GM23338 (cell line): ENCODE data around the gene WFS1. TPM values are rescaled to one million over a fixed set of nuclear protein-coding genes. Genes with fewer than 3 reads are reported as not detected.
A peak's percentile ranks its signal among the peaks of the same experiment; 100 is the strongest.

Experiments
- ATAC-seq: fragments of 200-7000 bp; cut with Tn5 transposase; 3 replicates; pipeline ENCODE4 v1.9.1; 2020
- DNase-seq: peaks from one replicate; pipeline ENCODE4 v3.0.0-alpha.2; 2015; ENCODE audit warnings: low spot score
- H2AFZ ChIP-seq: fragments of 200-600 bp; sonication (generic); 2 replicates; pipeline ENCODE4 v1.8.0; 2016; ENCODE audit warnings: antibody characterized with exemption, mild to moderate bottlenecking, moderate library complexity
- H3F3A ChIP-seq: fragments of 200-600 bp; sonication (generic); replicated peaks from 2 replicates; pipeline ENCODE4 v1.8.0; 2017; ENCODE audit warnings: antibody characterized with exemption, mixed run types, low read depth
- H3K27ac ChIP-seq: fragments of 200-600 bp; sonication (generic); 2 replicates; pipeline ENCODE4 v1.6.1; 2016; ENCODE audit warnings: low read depth
- H3K27me3 ChIP-seq: fragments of 200-600 bp; sonication (generic); 2 replicates; pipeline ENCODE4 v1.8.0; 2016; ENCODE audit warnings: mild to moderate bottlenecking, mixed run types, moderate library complexity; ENCODE audit not compliant: insufficient read depth
- H3K36me3 ChIP-seq: fragments of 200-600 bp; sonication (generic); 2 replicates; pipeline ENCODE4 v1.8.0; 2016; ENCODE audit warnings: mild to moderate bottlenecking; ENCODE audit not compliant: insufficient read depth
- H3K4me1 ChIP-seq: fragments of 200-600 bp; sonication (generic); 2 replicates; pipeline ENCODE4 v1.8.0; 2016; ENCODE audit warnings: mild to moderate bottlenecking, moderate library complexity; ENCODE audit not compliant: insufficient read depth
- H3K4me2 ChIP-seq: fragments of 200-600 bp; sonication (generic); 2 replicates; pipeline ENCODE4 v1.7.1; 2017; ENCODE audit warnings: mixed run types
- H3K4me3 ChIP-seq: fragments of 200-600 bp; sonication (generic); 2 replicates; pipeline ENCODE4 v1.6.1; 2016; ENCODE audit warnings: mixed run types
- H3K79me2 ChIP-seq: fragments of 200-600 bp; sonication (generic); replicated peaks from 2 replicates; pipeline ENCODE4 v1.8.0; 2017; ENCODE audit warnings: mild to moderate bottlenecking; ENCODE audit not compliant: insufficient read depth
- H3K9me2 ChIP-seq: fragments of 200-600 bp; sonication (generic); 2 replicates; pipeline ENCODE4 v1.8.0; 2017; ENCODE audit not compliant: insufficient read depth
- H4K20me1 ChIP-seq: fragments of 200-600 bp; sonication (generic); replicated peaks from 2 replicates; pipeline ENCODE4 v1.8.0; 2017; ENCODE audit warnings: mild to moderate bottlenecking; ENCODE audit not compliant: insufficient read depth
- H3K27ac Mint-ChIP-seq: 2 replicates; pipeline ENCODE4 v1.8.0; 2020; ENCODE audit warnings: inconsistent platforms, mild to moderate bottlenecking, moderate library complexity, mixed read lengths
- H3K27me3 Mint-ChIP-seq: 3 replicates; pipeline ENCODE4 v1.8.0; 2022; ENCODE audit warnings: low read depth, mild to moderate bottlenecking, moderate library complexity, mixed read lengths, inconsistent platforms; ENCODE audit not compliant: insufficient read depth, poor library complexity
- H3K36me3 Mint-ChIP-seq: 3 replicates; pipeline ENCODE4 v1.8.0; 2021; ENCODE audit warnings: low read depth, mild to moderate bottlenecking, inconsistent platforms, moderate library complexity, mixed read lengths
- H3K4me1 Mint-ChIP-seq: 3 replicates; pipeline ENCODE4 v1.8.0; 2020; ENCODE audit warnings: mild to moderate bottlenecking, inconsistent platforms, mixed read lengths
- H3K4me3 Mint-ChIP-seq: 3 replicates; pipeline ENCODE4 v1.8.0; 2021; ENCODE audit warnings: moderate library complexity, mild to moderate bottlenecking, inconsistent platforms, mixed read lengths
- H3K9me3 Mint-ChIP-seq: 3 replicates; pipeline ENCODE4 v1.8.0; 2020; ENCODE audit warnings: moderate library complexity, mild to moderate bottlenecking, inconsistent platforms, mixed read lengths
- CREB1 ChIP-seq: fragments of 250-450 bp; sonication (Bioruptor Pico); IDR thresholded peaks from 2 replicates; pipeline ENCODE4 v1.5.0; 2020; ENCODE audit warnings: low read depth, mild to moderate bottlenecking, moderate library complexity
- EZH2 ChIP-seq: fragments of 200-600 bp; sonication (generic); IDR thresholded peaks from one replicate; pipeline ENCODE4 v1.8.0; 2017; ENCODE audit warnings: antibody characterized with exemption, mild to moderate bottlenecking, low read depth; ENCODE audit not compliant: unreplicated experiment
- EZH2phosphoT487 ChIP-seq: fragments of 200-600 bp; sonication (generic); IDR thresholded peaks from one replicate; pipeline ENCODE4 v1.8.1; 2018; ENCODE audit warnings: antibody characterized with exemption; ENCODE audit not compliant: unreplicated experiment
- NANOG ChIP-seq: IDR thresholded peaks from 2 replicates; pipeline ENCODE4 v1.6.1; 2016; ENCODE audit warnings: antibody characterized with exemption, borderline replicate concordance
- POLR2AphosphoS5 ChIP-seq: IDR thresholded peaks from 2 replicates; pipeline ENCODE4 v1.6.1; 2016; ENCODE audit warnings: antibody characterized with exemption, low read depth
- ZNF114 ChIP-seq: fragments of 250-450 bp; sonication (Bioruptor Pico); IDR thresholded peaks from 2 replicates; pipeline ENCODE4 v1.5.0; 2020; ENCODE audit warnings: mild to moderate bottlenecking, moderate library complexity
- polyA plus RNA-seq: library from polyadenylated mRNA; unstranded; fragments of >200 nt; fragmentation: Nextera tagmentation; extraction: Ambion mirVana; gene quantifications from 2 replicates; pipeline ENCODE4 v1.2.1, GENCODE V29; 2016
- total RNA-seq: library from RNA; depleted of rRNA; stranded (reverse); fragments of >200 nt; shearing (Covaris generic); gene quantifications from 2 replicates; pipeline ENCODE4 v1.2.3, GENCODE V29; 2014
- TF ChIP-seq, protein P1 (sequence below), 2 experiments: fragments of 200-600 bp in 1 of 2; sonication (generic) in 1 of 2; conservative IDR thresholded peaks; 2 replicates each; pipeline versions ENCODE4 v1.5.1 to v1.6.1; 2016 to 2017; ENCODE audit warnings: antibody characterized with exemption in 2 of 2, low read depth in 2 of 2, mild to moderate bottlenecking in 2 of 2, moderate library complexity in 1 of 2
- TF ChIP-seq, protein P2 (sequence below): fragments of 250-450 bp; sonication (Bioruptor Pico); IDR thresholded peaks from 2 replicates; pipeline ENCODE4 v1.5.0; 2020; ENCODE audit warnings: mild to moderate bottlenecking, moderate library complexity
- TF ChIP-seq, protein P3 (sequence below): IDR thresholded peaks from one replicate; pipeline ENCODE4 v1.6.1; 2018; ENCODE audit warnings: antibody characterized with exemption; ENCODE audit not compliant: unreplicated experiment

The WFS1 gene
- total and polyA plus RNA-seq, 2 experiments from 2014 or later = 24.7 to 45.4 TPM

DNA sequence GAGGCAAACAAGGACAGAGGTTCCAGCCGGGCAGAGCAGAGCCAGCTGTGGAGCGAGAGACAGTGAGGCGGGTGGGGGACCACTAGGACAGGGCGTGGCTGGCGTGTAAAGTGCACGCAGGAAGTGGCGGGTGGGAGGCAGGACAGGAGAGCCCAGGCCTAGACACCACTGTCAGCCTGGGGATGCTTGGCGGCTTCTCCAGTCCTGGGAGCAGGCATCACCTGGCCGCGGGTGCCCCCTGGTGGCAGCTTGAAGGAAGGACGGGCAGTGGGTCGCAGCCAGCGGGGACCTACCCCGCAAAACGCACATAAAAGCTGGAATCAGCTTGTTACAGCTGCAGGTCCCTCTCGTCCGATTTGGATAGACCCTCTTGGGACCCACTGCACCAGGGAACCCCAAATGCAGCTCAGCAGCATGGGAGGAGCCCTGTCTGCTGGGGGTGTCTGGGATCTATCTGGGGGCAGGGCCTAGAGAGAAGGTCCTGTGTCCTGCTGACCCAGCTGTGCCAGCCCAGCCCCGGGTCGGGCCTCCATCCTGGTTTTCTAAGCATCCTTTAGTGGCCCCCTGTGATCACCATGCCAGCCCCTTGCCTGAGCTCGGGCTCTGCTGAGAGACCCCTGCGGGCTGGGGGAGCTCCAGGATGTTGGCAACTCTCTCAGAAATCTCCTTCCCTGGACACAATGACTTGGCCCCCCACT is 57.7 kb downstream of the WFS1 start:
- peak; percentile 74 for ATAC-seq
- Histone ChIP-seq H3K79me2 (no peaks in the 10 kb centered on the region), H3K4me2 (no peak overlapping the region), H3K27ac (no peak overlapping the region), H4K20me1 (no peaks in the 10 kb centered on the region), H3K4me1 (no peaks in the 10 kb centered on the region), H3K36me3 (no peaks in the 10 kb centered on the region), H3K27me3 (no peaks in the 10 kb centered on the region), H3F3A (no peaks in the 10 kb centered on the region), H2AFZ (no peak overlapping the region), H3K4me3 (no peak overlapping the region), H3K9me2 (no peaks in the 10 kb centered on the region)
- Mint-ChIP-seq H3K4me3 (no peak overlapping the region), H3K36me3 (peaks cover 10% of the 10 kb centered on the region; the same call in 1 of the 3 replicates), H3K4me1 (peaks cover 6% of the 10 kb centered on the region; the same call in 2 of the 3 replicates), H3K9me3 (peaks cover 12% of the 10 kb centered on the region; the same call in 2 of the 3 replicates), H3K27ac (no peak overlapping the region), H3K27me3 (peaks cover 19% of the 10 kb centered on the region)
- DNase-seq = peak; percentile 80
- no peak for TF ChIP-seq NANOG
- TF ChIP-seq, protein P1, sequence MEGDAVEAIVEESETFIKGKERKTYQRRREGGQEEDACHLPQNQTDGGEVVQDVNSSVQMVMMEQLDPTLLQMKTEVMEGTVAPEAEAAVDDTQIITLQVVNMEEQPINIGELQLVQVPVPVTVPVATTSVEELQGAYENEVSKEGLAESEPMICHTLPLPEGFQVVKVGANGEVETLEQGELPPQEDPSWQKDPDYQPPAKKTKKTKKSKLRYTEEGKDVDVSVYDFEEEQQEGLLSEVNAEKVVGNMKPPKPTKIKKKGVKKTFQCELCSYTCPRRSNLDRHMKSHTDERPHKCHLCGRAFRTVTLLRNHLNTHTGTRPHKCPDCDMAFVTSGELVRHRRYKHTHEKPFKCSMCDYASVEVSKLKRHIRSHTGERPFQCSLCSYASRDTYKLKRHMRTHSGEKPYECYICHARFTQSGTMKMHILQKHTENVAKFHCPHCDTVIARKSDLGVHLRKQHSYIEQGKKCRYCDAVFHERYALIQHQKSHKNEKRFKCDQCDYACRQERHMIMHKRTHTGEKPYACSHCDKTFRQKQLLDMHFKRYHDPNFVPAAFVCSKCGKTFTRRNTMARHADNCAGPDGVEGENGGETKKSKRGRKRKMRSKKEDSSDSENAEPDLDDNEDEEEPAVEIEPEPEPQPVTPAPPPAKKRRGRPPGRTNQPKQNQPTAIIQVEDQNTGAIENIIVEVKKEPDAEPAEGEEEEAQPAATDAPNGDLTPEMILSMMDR (conservative IDR thresholded peaks at IDR 0.05; ENCODE audit: low read depth in 2 of 2) = peak; percentile 76 to 92
- no peak for TF ChIP-seq POLR2AphosphoS5

DNA sequence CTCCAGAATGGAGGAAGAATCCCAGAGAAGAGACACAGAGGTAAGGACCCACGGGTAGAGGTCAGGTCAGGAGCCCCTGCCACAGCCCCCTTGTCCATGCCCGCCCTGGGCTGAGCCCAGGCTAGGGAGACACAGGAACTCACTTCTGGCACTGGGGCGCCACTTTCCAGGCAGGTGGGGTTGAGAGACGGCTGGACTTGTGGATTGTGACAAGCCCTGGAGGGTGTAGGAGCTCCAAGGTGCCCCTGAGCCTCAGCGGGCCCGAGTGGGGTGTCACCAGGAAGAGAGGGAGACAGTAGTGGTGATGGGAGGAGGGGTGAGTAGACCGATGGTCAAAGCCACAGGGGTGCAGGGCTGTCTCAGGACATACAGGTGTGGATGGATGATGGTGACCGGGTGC is 58.9 kb downstream of the WFS1 start:
- Histone ChIP-seq H3K27me3 (no peaks in the 10 kb centered on the region), H3K36me3 (no peaks in the 10 kb centered on the region), H3K4me2 (no peak overlapping the region), H3K4me3 (no peak overlapping the region), H2AFZ (no peak overlapping the region), H3K9me2 (no peaks in the 10 kb centered on the region), H4K20me1 (no peaks in the 10 kb centered on the region), H3F3A (no peaks in the 10 kb centered on the region), H3K79me2 (no peaks in the 10 kb centered on the region), H3K27ac (no peak overlapping the region), H3K4me1 (no peaks in the 10 kb centered on the region)
- H3K27me3 Mint-ChIP-seq = peaks cover 14% of the 10 kb centered on the region
- no peak for ATAC-seq
- H3K27ac Mint-ChIP-seq = no peak overlapping the region
- no peak for DNase-seq
- peaks cover 12% of the 10 kb centered on the region; the same call in 1 of the 3 replicates for H3K36me3 Mint-ChIP-seq
- no peak overlapping the region for H3K4me3 Mint-ChIP-seq
- peaks cover 14% of the 10 kb centered on the region; the same call in 2 of the 3 replicates for H3K9me3 Mint-ChIP-seq
- H3K4me1 Mint-ChIP-seq = peaks cover 5% of the 10 kb centered on the region; the same call in 2 of the 3 replicates
- TF ChIP-seq EZH2 = no peak
- no peak for TF ChIP-seq EZH2phosphoT487
- no peak for TF ChIP-seq NANOG
- no peak for TF ChIP-seq ZNF114 (CRISPR knock-in tag)
- TF ChIP-seq, protein P2, sequence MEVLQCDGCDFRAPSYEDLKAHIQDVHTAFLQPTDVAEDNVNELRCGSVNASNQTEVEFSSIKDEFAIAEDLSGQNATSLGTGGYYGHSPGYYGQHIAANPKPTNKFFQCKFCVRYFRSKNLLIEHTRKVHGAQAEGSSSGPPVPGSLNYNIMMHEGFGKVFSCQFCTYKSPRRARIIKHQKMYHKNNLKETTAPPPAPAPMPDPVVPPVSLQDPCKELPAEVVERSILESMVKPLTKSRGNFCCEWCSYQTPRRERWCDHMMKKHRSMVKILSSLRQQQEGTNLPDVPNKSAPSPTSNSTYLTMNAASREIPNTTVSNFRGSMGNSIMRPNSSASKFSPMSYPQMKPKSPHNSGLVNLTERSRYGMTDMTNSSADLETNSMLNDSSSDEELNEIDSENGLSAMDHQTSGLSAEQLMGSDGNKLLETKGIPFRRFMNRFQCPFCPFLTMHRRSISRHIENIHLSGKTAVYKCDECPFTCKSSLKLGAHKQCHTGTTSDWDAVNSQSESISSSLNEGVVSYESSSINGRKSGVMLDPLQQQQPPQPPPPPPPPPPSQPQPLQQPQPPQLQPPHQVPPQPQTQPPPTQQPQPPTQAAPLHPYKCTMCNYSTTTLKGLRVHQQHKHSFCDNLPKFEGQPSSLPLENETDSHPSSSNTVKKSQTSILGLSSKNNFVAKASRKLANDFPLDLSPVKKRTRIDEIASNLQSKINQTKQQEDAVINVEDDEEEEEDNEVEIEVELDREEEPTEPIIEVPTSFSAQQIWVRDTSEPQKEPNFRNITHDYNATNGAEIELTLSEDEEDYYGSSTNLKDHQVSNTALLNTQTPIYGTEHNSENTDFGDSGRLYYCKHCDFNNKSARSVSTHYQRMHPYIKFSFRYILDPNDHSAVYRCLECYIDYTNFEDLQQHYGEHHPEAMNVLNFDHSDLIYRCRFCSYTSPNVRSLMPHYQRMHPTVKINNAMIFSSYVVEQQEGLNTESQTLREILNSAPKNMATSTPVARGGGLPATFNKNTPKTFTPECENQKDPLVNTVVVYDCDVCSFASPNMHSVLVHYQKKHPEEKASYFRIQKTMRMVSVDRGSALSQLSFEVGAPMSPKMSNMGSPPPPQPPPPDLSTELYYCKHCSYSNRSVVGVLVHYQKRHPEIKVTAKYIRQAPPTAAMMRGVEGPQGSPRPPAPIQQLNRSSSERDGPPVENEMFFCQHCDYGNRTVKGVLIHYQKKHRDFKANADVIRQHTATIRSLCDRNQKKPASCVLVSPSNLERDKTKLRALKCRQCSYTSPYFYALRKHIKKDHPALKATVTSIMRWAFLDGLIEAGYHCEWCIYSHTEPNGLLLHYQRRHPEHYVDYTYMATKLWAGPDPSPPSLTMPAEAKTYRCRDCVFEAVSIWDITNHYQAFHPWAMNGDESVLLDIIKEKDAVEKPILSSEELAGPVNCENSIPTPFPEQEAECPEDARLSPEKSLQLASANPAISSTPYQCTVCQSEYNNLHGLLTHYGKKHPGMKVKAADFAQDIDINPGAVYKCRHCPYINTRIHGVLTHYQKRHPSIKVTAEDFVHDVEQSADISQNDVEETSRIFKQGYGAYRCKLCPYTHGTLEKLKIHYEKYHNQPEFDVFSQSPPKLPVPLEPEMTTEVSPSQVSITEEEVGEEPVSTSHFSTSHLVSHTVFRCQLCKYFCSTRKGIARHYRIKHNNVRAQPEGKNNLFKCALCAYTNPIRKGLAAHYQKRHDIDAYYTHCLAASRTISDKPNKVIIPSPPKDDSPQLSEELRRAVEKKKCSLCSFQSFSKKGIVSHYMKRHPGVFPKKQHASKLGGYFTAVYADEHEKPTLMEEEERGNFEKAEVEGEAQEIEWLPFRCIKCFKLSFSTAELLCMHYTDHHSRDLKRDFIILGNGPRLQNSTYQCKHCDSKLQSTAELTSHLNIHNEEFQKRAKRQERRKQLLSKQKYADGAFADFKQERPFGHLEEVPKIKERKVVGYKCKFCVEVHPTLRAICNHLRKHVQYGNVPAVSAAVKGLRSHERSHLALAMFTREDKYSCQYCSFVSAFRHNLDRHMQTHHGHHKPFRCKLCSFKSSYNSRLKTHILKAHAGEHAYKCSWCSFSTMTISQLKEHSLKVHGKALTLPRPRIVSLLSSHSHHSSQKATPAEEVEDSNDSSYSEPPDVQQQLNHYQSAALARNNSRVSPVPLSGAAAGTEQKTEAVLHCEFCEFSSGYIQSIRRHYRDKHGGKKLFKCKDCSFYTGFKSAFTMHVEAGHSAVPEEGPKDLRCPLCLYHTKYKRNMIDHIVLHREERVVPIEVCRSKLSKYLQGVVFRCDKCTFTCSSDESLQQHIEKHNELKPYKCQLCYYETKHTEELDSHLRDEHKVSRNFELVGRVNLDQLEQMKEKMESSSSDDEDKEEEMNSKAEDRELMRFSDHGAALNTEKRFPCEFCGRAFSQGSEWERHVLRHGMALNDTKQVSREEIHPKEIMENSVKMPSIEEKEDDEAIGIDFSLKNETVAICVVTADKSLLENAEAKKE = no peak
- TF ChIP-seq POLR2AphosphoS5 = no peak
- TF ChIP-seq CREB1 (CRISPR knock-in tag) = no peak
- TF ChIP-seq, protein P3, sequence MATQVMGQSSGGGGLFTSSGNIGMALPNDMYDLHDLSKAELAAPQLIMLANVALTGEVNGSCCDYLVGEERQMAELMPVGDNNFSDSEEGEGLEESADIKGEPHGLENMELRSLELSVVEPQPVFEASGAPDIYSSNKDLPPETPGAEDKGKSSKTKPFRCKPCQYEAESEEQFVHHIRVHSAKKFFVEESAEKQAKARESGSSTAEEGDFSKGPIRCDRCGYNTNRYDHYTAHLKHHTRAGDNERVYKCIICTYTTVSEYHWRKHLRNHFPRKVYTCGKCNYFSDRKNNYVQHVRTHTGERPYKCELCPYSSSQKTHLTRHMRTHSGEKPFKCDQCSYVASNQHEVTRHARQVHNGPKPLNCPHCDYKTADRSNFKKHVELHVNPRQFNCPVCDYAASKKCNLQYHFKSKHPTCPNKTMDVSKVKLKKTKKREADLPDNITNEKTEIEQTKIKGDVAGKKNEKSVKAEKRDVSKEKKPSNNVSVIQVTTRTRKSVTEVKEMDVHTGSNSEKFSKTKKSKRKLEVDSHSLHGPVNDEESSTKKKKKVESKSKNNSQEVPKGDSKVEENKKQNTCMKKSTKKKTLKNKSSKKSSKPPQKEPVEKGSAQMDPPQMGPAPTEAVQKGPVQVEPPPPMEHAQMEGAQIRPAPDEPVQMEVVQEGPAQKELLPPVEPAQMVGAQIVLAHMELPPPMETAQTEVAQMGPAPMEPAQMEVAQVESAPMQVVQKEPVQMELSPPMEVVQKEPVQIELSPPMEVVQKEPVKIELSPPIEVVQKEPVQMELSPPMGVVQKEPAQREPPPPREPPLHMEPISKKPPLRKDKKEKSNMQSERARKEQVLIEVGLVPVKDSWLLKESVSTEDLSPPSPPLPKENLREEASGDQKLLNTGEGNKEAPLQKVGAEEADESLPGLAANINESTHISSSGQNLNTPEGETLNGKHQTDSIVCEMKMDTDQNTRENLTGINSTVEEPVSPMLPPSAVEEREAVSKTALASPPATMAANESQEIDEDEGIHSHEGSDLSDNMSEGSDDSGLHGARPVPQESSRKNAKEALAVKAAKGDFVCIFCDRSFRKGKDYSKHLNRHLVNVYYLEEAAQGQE = no peak
